GM19351 (cell line): ENCODE data around the gene THAP9.
"Not testable (repeated sequence)": the region's sequence is repeated elsewhere in the genome, so short reads cannot be mapped to it uniquely, and the experiment has no call there.

Source experiments
- ATAC-seq: cut with Tn5 transposase; IDR thresholded peaks from one replicate; pipeline ENCODE4 v1.9.1; 2021; ENCODE audit warnings: mild to moderate bottlenecking, moderate library complexity; ENCODE audit not compliant: unreplicated experiment

THAP9 gene

GRCh38 chr4:82893942-82894341, 6.6 kb upstream of the THAP9 start:
- no peak for ATAC-seq

DNA sequence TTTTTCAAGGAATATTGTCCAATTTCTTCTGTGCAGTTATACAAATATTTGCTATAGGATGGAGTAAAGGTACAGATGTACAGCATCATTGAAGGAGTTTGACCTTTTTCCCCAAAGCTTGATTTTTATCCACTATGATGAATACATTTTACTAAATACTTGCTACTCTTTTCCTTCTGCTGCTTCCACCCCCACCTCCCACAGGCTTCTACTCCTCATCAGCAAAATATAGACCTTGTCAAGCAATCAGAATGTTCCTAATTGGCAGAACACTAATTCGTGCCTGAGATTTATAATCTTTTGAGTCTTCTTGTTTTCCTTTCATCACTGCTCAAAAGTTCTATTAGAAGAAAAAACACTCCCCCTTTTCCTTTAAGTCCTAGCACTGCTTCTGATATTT, 3.8 kb upstream of the THAP9 start:
- ATAC-seq = no peak

DNA sequence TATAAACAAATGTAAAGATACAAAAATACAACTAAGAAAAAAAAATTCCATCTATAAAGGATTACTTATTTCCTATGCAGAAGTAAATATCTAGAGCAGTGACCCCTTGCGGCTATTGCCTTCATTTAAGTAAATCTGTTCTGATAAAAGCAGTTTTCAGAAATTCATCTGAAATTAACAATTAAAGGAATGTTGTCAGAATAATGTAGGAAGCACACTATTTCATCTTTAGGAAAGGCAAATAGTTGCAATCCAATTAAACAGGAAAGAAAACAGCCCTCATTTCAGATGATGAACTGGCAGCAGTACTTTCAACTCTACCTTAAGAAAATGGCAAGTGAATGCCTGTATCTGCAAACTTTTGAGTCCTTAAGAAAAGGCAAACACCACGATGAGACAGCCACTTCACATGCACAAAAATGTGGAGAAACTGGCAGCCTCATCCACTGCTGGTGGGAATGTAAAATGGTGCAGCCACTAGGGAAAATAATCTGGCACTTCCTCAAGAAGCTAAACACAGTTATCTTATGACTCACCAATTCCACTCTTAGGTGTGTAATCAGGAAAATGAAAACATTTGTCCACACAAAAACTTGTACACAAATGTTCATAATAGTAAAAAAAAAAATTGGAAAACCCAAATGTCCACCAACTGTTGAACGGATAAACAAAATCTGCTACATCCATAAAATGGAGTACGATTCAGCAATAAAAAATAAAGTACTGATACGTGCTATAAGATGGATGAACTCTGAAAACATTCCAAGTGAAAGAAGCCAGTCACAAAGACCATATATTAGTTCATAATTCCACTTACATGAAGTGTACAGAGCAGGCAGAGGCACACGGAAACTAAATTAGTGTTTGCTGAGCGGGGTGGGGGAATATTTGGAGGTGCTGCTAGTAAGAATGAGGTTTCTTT, 2.0 kb upstream of the THAP9 start:
- no peak for ATAC-seq

DNA sequence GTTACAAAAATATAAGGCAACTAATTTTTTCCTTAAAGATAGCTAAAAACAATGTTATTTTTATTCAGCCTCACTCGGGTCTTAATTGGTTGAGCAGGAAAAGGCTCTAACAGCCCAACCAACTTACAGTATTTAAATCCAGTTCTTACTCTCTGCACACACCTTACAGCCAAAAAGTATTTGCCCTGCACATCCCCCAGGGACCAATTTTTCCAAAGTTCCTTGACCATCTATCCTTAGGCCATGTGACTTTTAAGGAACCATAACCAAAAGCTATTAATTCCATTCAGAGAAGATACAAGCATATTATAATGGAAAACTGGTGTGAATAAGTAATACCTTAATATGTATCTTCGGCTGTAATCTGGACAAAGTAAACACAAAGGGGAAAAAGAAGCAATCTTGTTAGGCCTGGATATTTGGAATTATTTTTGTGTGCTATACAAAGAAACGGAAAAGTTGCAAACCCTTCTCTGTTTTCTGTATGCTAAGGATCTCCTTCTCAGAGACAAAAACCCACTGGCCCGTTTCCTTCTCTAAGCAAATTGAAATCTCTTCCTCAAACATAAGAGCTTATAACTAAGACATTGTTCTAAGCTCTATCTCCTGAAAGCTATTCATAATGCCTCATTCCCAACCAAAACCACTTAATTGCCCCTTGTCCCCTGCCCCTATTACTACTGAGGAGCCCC, 1.0 kb upstream of the THAP9 start:
- no peak for ATAC-seq

DNA sequence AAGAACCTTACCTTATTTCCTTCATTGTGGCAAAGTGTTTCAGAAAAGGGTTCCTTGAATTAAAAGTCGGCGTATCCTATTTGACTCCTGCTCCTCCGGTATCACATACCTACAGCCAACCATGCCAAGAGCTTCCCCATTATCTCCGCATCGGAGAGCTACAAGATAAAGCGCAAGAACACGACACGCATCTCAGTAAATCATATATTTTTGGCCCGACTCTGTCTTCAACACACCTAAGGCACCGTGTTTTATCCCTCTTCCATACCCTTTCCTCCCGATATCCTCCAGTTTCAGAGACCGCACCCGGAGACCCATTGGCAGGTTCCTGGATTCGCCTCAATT, 497 bp upstream of the THAP9 start:
- peak; percentile 3 for ATAC-seq

GRCh38 chr4:82901183-82901718, 716 bp downstream of the THAP9 start:
- no peak for ATAC-seq

DNA sequence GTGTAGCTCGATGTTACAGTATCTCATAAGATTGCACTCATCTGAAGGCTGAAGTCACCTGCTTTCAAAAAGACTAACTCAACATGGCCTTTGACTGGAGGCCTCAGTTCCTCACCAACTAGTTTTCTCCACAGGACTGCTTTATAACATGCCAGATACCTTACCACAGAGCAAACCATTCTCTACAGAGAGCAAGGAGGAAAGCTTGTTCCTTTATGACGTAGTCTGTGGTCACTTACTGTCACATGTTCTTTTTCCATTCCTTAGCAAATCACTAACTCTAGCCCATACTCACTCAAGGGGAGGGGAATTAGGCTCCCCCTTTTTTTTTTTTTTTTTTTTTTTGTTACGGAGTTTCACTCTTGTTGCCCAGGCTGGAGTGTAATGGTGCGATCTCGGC, 3.2 kb downstream of the THAP9 start:
- ATAC-seq = no peak

- ATAC-seq = peak; percentile 52
These were observed 4.7 kb downstream of the THAP9 start for GRCh38 chr4:82905205-82905604.

GRCh38 chr4:82906469-82906868, 5.9 kb downstream of the THAP9 start:
- ATAC-seq = peak; percentile 52

DNA sequence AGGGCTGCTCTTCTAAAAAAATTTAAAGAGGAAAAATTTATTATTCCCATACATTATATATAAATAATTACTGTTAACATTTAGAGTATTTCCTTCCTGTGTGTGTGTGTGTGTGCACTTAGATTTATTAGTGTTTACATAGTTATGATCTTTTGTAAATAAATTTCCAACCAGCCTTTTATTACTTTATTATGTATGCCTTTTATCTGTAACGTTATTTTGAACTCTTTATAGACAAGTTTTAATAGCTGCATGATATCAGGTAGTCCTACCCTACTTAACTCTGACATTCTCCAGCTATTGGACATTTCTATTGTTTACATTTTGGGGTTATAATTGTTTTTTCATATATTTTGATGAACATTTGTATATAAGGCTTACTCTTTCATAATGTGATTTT, 8.8 kb downstream of the THAP9 start:
- no peak for ATAC-seq

DNA sequence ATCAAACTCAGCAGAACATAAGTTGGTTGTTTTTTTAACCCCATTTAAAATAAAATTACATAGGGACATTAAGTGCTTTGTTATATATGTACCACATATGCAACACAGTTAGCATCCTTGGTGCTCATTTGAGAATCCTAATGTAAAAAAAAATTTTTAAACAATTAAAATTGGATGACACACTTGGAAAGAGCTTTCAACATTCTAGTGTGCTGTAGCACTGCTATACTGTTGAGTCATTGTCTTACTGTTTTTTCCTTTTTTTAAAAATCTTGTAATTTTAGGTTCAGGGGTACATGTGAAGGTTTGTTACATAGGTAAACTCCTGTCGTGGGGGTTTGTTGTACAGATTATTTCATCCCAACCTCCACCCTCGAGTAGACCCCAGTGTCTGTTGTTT, 12.8 kb downstream of the THAP9 start:
- no peak for ATAC-seq

DNA sequence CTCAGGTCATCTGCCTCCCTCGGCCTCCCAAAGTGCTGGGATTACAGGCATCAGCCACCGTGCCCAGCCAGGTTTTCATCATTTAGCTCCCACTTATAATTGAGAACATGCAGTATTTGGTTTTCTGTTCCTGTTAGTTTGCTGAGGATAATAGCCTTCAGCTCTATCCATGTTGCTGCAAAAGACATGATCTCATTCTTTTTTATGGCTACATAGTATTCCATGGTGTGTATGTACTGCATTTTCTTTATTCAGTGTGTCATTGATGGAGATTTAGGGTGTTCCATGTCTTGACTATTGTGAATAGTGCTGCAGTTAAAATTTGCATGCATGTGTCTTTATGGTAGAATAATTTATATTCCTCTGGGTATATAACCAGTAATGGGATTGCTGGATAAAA, 13.4 kb downstream of the THAP9 start:
- ATAC-seq = not testable (repeated sequence)

- no peak for ATAC-seq
These were observed 17.6 kb downstream of the THAP9 start for GRCh38 chr4:82918091-82918490.

DNA sequence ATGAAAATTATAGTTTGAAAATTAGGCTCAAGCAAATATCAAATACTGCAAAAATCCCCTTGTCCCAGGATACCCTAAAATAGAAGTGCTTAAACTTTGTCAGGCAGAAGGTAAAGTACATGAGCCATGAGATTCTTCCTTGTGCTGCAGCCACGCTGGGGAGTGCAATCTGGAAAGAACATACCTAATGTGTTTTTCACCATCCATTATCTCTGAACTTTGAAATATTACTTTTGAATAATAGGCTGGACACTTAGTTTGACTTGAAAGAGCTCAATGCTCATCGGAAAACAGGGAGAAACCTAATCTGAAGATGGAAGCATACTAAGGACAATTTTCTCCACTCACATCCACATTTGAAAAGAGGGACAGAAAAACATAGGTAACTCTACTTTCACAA, 18.9 kb downstream of the THAP9 start:
- ATAC-seq = no peak

GRCh38 chr4:82921795-82922194, 21.3 kb downstream of the THAP9 start:
- no peak for ATAC-seq

GRCh38 chr4:82930848-82931755, 30.6 kb downstream of the THAP9 start:
- ATAC-seq = no peak

GRCh38 chr4:82934441-82934840, 33.9 kb downstream of the THAP9 start:
- ATAC-seq = no peak

DNA sequence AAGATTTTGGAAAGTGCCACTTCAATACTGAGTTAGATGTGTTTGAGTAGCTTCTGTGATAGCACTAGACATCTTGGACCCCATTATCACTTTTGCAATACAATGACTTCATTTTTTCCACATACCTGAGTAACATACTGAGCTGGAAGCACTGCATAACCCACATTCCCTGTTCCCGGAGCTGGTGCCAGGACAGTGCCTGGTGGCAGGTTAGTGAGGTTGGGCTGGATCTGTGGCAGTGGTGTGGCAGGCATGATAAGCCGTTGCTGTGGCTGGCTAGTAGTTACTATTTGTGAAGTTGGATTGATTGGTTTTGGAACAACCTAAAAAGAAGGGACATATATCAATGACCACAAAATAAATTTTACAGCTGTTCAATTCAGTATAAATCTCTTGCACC, 38.9 kb downstream of the THAP9 start:
- ATAC-seq = no peak

DNA sequence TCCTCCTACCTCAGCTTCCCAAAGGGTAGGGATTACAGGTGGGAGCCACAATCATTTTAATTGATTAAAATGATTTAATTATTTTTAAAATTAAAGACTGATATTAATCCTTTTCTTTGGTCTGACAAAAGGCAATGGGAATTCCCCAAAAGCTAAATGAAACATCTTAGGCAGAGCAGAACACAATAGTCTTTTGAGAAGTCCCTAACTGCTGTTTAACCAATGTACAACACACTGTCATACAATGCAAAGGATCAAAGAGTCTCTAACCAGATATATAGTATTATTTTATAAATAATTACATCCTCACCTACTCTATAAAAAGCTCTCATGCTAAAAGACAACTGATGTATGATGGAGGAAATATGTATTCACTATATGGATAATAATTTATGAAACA, 47.0 kb downstream of the THAP9 start:
- no peak for ATAC-seq

DNA sequence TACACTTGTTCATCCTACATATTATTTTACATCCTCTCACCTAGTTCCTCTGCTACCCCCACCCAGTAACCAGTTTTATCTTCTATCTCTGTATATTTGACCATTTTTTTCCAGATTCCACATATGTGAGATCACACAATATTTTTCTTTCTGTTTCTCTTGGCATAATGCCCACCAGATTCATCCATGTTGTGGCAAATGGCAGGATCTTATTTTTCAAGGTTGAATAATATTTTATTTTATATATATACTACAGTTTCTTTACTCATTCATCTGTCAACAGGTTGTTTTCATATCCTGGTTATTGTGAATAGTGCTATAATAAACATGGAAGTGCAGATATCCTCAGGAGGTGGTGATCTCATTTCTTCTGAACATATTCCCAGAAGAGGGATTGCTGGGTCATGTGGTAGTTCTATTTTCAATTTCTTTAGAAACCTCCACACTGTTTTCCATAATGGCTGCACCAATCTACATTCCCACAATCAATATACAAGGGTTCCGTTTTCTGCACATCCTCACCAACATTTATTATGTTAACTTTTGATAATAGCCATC, 48.2 kb downstream of the THAP9 start:
- ATAC-seq = no peak

- ATAC-seq = no peak
These were observed 50.7 kb downstream of the THAP9 start for GRCh38 chr4:82951196-82951595.
